H1 (cell line): Measurements from ENCODE around the gene MOB2. TPM values are rescaled to one million over a fixed set of nuclear protein-coding genes. Genes with fewer than 3 reads are reported as not detected.

Source experiments
- CTCF ChIA-PET: fragments of 300-600 bp; sonication (Branson Sonifier 250); formaldehyde crosslinking; loops from one replicate; lab custom pipeline; 2021; ENCODE audit not compliant: partially characterized antibody; lab: Charles Lee
- POLR2A ChIA-PET: fragments of 300-600 bp; sonication (Branson Sonifier 250); formaldehyde crosslinking; loops from one replicate; lab custom pipeline; 2021; ENCODE audit warnings: inconsistent platforms; ENCODE audit not compliant: partially characterized antibody; lab: Charles Lee
- DNase-seq, 2 experiments: peaks; one replicate each; pipeline versions ENCODE4 v3.0.0 to v3.0.0-alpha.2; 2010 to 2022; ENCODE audit warnings: low spot score in 2 of 2, low read depth in 1 of 2, mixed read lengths in 1 of 2
- FAIRE-seq: peaks from 2 replicates; lab custom pipeline; 2011; peaks lifted over from hg19 to GRCh38; lab: Jason Lieb, UNC
- H2AFZ ChIP-seq: 2 replicates; pipeline ENCODE4 v1.8.1; 2012; ENCODE audit warnings: low read length, inconsistent platforms
- H2AK5ac ChIP-seq: 2 replicates; pipeline ENCODE4 v1.6.1; 2013; ENCODE audit warnings: low read depth, low read length
- H2BK120ac ChIP-seq: replicated peaks from 2 replicates; pipeline ENCODE3; 2013; ENCODE audit warnings: low read depth, low read length, inconsistent platforms
- H2BK12ac ChIP-seq: 2 replicates; pipeline ENCODE4 v1.6.1; 2013; ENCODE audit warnings: low read depth, low read length
- H2BK15ac ChIP-seq: 2 replicates; pipeline ENCODE4 v1.6.1; 2013; ENCODE audit warnings: low read length
- H2BK20ac ChIP-seq: 2 replicates; pipeline ENCODE4 v1.6.1; 2013; ENCODE audit warnings: low read length
- H2BK5ac ChIP-seq: 2 replicates; pipeline ENCODE4 v1.6.1; 2013; ENCODE audit warnings: low read depth, low read length
- H3K14ac ChIP-seq: 2 replicates; pipeline ENCODE4 v1.6.1; 2013; ENCODE audit warnings: inconsistent platforms; ENCODE audit not compliant: insufficient read length
- H3K18ac ChIP-seq: 2 replicates; pipeline ENCODE4 v1.6.1; 2013; ENCODE audit warnings: low read length; ENCODE audit errors: extremely low read depth
- H3K23ac ChIP-seq: 2 replicates; pipeline ENCODE4 v1.6.1; 2013; ENCODE audit warnings: inconsistent platforms; ENCODE audit not compliant: insufficient read length
- H3K23me2 ChIP-seq: 2 replicates; pipeline ENCODE4 v1.6.1; 2013; ENCODE audit warnings: low read depth, low read length
- H3K27ac ChIP-seq: 2 replicates; pipeline ENCODE4 v1.6.1; 2011; ENCODE audit warnings: low read depth, low read length, inconsistent platforms
- H3K27me3 ChIP-seq, 4 experiments: replicated peaks in 1 of 4; 1 replicate in 1 of 4; 2 replicates in 3 of 4; pipeline versions ENCODE4 v1.6.1 to v1.8.1; 2011 to 2013; ENCODE audit warnings: low read length in 3 of 4, mild to moderate bottlenecking in 3 of 4, inconsistent platforms in 2 of 4, mixed read lengths in 2 of 4, moderate library complexity in 1 of 4; ENCODE audit not compliant: control insufficient read depth in 3 of 4, insufficient read depth in 3 of 4; ENCODE audit errors: extremely low read depth in 1 of 4
- H3K36me3 ChIP-seq, 4 experiments: 2 replicates each; pipeline versions ENCODE4 v1.6.1 to v1.8.1; 2011 to 2013; ENCODE audit warnings: mild to moderate bottlenecking in 4 of 4, low read length in 3 of 4, moderate library complexity in 2 of 4, control low read depth in 1 of 4, inconsistent platforms in 1 of 4; ENCODE audit not compliant: insufficient read depth in 4 of 4, control insufficient read depth in 2 of 4
- H3K4ac ChIP-seq: replicated peaks from 2 replicates; pipeline ENCODE3; 2013; ENCODE audit warnings: low read length, low read depth, mixed read lengths, inconsistent platforms; ENCODE audit not compliant: insufficient read length
- H3K4me1 ChIP-seq, 4 experiments: replicated peaks in 1 of 4; 1 replicate in 1 of 4; 2 replicates in 3 of 4; pipeline versions ENCODE4 v1.6.1 to v1.8.1; 2011 to 2013; ENCODE audit warnings: low read length in 3 of 4, inconsistent platforms in 2 of 4, mixed read lengths in 1 of 4; ENCODE audit not compliant: insufficient read depth in 4 of 4, control insufficient read depth in 3 of 4
- H3K4me2 ChIP-seq, 2 experiments: 2 replicates each; pipeline versions ENCODE4 v1.6.1 to v1.8.1; 2011 to 2013; ENCODE audit warnings: low read depth in 2 of 2, low read length in 2 of 2, control low read depth in 1 of 2, inconsistent platforms in 1 of 2, mild to moderate bottlenecking in 1 of 2; ENCODE audit not compliant: insufficient read depth in 1 of 2
- H3K4me3 ChIP-seq, 4 experiments: fragments of 200-600, 300-600 bp in 1 of 4; sonication (generic), shearing (Covaris generic), sonication (Bioruptor Twin) in 1 of 4; 2 replicates each; pipeline versions ENCODE4 v1.5.1 to v1.8.1; 2011 to 2016; ENCODE audit warnings: low read length in 4 of 4, low read depth in 3 of 4, control low read depth in 2 of 4, inconsistent platforms in 2 of 4, mild to moderate bottlenecking in 2 of 4, mixed read lengths in 1 of 4, moderate library complexity in 1 of 4; ENCODE audit not compliant: insufficient read depth in 2 of 4; ENCODE audit errors: extremely low read depth in 1 of 4
- H3K56ac ChIP-seq: replicated peaks from 2 replicates; pipeline ENCODE3; 2013; ENCODE audit warnings: low read depth, mild to moderate bottlenecking, mixed read lengths, low read length, inconsistent platforms; ENCODE audit not compliant: insufficient read length
- H3K79me1 ChIP-seq: 2 replicates; pipeline ENCODE4 v1.6.1; 2013; ENCODE audit warnings: low read depth, low read length, control low read depth
- H3K79me2 ChIP-seq, 2 experiments: 2 replicates each; pipeline versions ENCODE4 v1.6.1 to v1.8.1; 2012 to 2013; ENCODE audit warnings: low read length in 2 of 2, mild to moderate bottlenecking in 2 of 2, inconsistent platforms in 1 of 2; ENCODE audit not compliant: insufficient read depth in 2 of 2, control insufficient read depth in 1 of 2
- H3K9ac ChIP-seq, 4 experiments: replicated peaks in 1 of 4; 1 replicate in 1 of 4; 2 replicates in 3 of 4; pipeline versions ENCODE4 v1.6.1 to v1.8.1; 2011 to 2013; ENCODE audit warnings: low read depth in 3 of 4, low read length in 3 of 4, control low read depth in 2 of 4, mild to moderate bottlenecking in 2 of 4, moderate library complexity in 2 of 4, inconsistent platforms in 1 of 4; ENCODE audit errors: extremely low read depth in 1 of 4
- H3K9me3 ChIP-seq, 2 experiments: 2 replicates each; pipeline versions ENCODE4 v1.6.1 to v1.8.1; 2012 to 2013; ENCODE audit warnings: mild to moderate bottlenecking in 2 of 2, moderate library complexity in 2 of 2, control low read depth in 1 of 2, inconsistent platforms in 1 of 2, low read depth in 1 of 2, low read length in 1 of 2, mixed read lengths in 1 of 2; ENCODE audit not compliant: insufficient read depth in 2 of 2
- H4K20me1 ChIP-seq, 2 experiments: replicated peaks in 1 of 2; 2 replicates each; pipeline versions ENCODE3 to v1.8.1; 2011 to 2013; ENCODE audit warnings: inconsistent platforms in 2 of 2, low read length in 2 of 2, mild to moderate bottlenecking in 1 of 2; ENCODE audit not compliant: insufficient read depth in 2 of 2, control insufficient read depth in 1 of 2
- H4K5ac ChIP-seq: 2 replicates; pipeline ENCODE4 v1.6.1; 2013; ENCODE audit warnings: low read length, low read depth, mixed read lengths, inconsistent platforms; ENCODE audit not compliant: insufficient read length
- H4K8ac ChIP-seq: 2 replicates; pipeline ENCODE4 v1.8.0; 2013; ENCODE audit warnings: mild to moderate bottlenecking, moderate library complexity, low read length, inconsistent platforms; ENCODE audit not compliant: insufficient read depth; ENCODE audit errors: extremely low read depth
- H4K91ac ChIP-seq: replicated peaks from 2 replicates; pipeline ENCODE3; 2013; ENCODE audit warnings: low read length, mixed read lengths, inconsistent platforms; ENCODE audit not compliant: insufficient read length
- CHD2 ChIP-seq: IDR thresholded peaks from 2 replicates; pipeline ENCODE4 v1.6.1; 2012; ENCODE audit warnings: low read length, improper control_type of control experiment
- FOSL1 ChIP-seq: IDR thresholded peaks from 2 replicates; pipeline ENCODE4 v1.6.1; 2011; ENCODE audit warnings: mild to moderate bottlenecking, low read depth, low read length, moderate library complexity; ENCODE audit not compliant: insufficient read depth
- GABPA ChIP-seq: IDR thresholded peaks from 2 replicates; pipeline ENCODE4 v1.6.1; 2011; ENCODE audit warnings: mild to moderate bottlenecking, low read length, moderate library complexity, borderline replicate concordance; ENCODE audit not compliant: insufficient read depth
- JUN ChIP-seq: IDR thresholded peaks from 2 replicates; pipeline ENCODE4 v1.6.1; 2011; ENCODE audit warnings: low read depth, mild to moderate bottlenecking, improper control_type of control experiment, low read length
- KDM5A ChIP-seq: fragments of 200-600 bp; IDR thresholded peaks from 2 replicates; pipeline ENCODE4 v1.7.1; 2012; ENCODE audit warnings: mild to moderate bottlenecking, low read length, inconsistent platforms, mixed read lengths
- NRF1 ChIP-seq: IDR thresholded peaks from 2 replicates; pipeline ENCODE4 v1.6.1; 2011; ENCODE audit warnings: mild to moderate bottlenecking, low read depth, low read length, improper control_type of control experiment
- POLR2AphosphoS5 ChIP-seq: IDR thresholded peaks from 2 replicates; pipeline ENCODE4 v1.6.1; 2011; ENCODE audit warnings: low read depth, low read length
- RBBP5 ChIP-seq: IDR thresholded peaks from 2 replicates; pipeline ENCODE4 v1.7.1; 2012; ENCODE audit warnings: low read depth, mild to moderate bottlenecking, inconsistent platforms, low read length, moderate library complexity, borderline replicate concordance
- SIX5 ChIP-seq: IDR thresholded peaks from 2 replicates; pipeline ENCODE4 v1.6.1; 2011; ENCODE audit warnings: mild to moderate bottlenecking, low read depth, low read length
- SP2 ChIP-seq: IDR thresholded peaks from 2 replicates; pipeline ENCODE4 v1.6.1; 2012; ENCODE audit warnings: mild to moderate bottlenecking, low read length, inconsistent platforms
- SRF ChIP-seq: IDR thresholded peaks from 2 replicates; pipeline ENCODE4 v1.6.1; 2011; ENCODE audit warnings: mild to moderate bottlenecking, low read depth, low read length, moderate library complexity
- SUZ12 ChIP-seq: fragments of 200-600 bp; sonication (generic); IDR thresholded peaks from 2 replicates; pipeline ENCODE4 v1.6.1; 2012; ENCODE audit warnings: mild to moderate bottlenecking, inconsistent platforms, low read length, moderate library complexity, mixed read lengths
- TBP ChIP-seq: IDR thresholded peaks from 2 replicates; pipeline ENCODE4 v1.6.1; 2011; ENCODE audit warnings: low read depth, low read length, improper control_type of control experiment
- TCF12 ChIP-seq: IDR thresholded peaks from 2 replicates; pipeline ENCODE4 v1.6.1; 2011; ENCODE audit warnings: low read depth, mild to moderate bottlenecking, low read length
- ZNF274 ChIP-seq: IDR thresholded peaks from 2 replicates; pipeline ENCODE4 v1.7.0; 2012; ENCODE audit warnings: low read length, borderline replicate concordance; ENCODE audit errors: extremely low read depth
- WGBS, 2 experiments: shearing (Covaris generic) in 1 of 2; methylation state at CpG; one replicate each; pipeline versions ENCODE4 v1.1.6 to v1.1.7; 2013 to 2015; ENCODE audit warnings: low lambda C conversion rate in 2 of 2, mixed read lengths in 2 of 2, inconsistent platforms in 1 of 2, low coverage in 1 of 2, missing lambda C conversion rate in 1 of 2; ENCODE audit not compliant: insufficient replicate concordance in 2 of 2, insufficient coverage in 1 of 2, insufficient read length in 1 of 2; ENCODE audit errors: extremely low coverage in 1 of 2, missing lambda C conversion rate in 1 of 2; 5-methylcytosine and 5-hydroxymethylcytosine counted together
- polyA plus RNA-seq, 7 experiments: library from polyadenylated mRNA; depleted of rRNA in 3 of 7; stranded (reverse) in 5 of 7; unstranded in 2 of 7; fragments of >200 nt in 5 of 7; fragments of 200-250 nt in 2 of 7; gene quantifications; 1 replicate in 5 of 7; 2 replicates in 1 of 7; 4 replicates in 1 of 7; pipeline versions ENCODE4 v1.2.1 to v1.2.3, GENCODE V29; 2011 to 2013; ENCODE audit warnings: missing spikeins in 2 of 7, mixed read lengths in 2 of 7
- total RNA-seq: library from RNA; stranded (reverse); fragmentation: NEBNext Ultra II Directional; extraction: Animal tissue kit (Norgen Biotek cat#: 25700); gene quantifications from 2 replicates; pipeline ENCODE4 v1.2.1, GENCODE V29; 2021

MOB2 gene
- total and polyA plus RNA-seq, 2 of the 8 experiments (the other 6 are each of a cell fraction or from before 2014, with no cell fraction given): 18.6 to 28.2 TPM

DNA sequence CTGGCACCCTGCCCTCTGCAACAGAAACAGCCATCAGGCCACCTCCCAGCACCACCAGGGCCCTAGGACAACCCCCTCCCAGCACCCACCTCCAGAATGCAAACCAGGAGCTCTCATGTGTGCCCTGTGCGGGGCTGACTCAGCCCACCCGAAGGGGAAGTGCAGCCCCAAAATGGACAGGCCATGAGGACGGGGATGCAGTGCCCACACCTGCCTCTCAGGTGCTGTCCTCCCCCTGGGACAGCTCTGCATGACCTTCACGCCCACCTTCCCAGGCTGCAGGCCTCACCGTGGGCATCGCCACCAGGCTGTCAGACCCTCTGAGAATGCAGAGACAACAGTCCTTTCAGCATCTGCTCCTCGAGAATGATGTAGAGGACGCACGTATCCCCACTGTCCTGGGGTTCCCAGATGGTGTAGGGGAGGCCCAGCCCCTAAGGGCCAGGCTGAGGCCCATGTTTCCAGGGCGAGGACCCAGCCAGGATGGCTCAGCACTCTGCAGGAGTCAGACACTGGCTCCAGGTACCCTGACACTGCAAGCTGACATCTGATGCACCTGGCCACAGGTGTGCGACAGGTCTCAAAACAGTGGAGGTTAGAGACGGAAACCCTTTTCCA, 13.5 kb downstream of the MOB2 start:
- ChIA-PET POLR2A (interaction anchor here (1.3 kb wide), 1 partner anchor 9 kb away, joined by 4 read pairs; no protein-coding TSS in a partner anchor), CTCF (interaction anchor here (0.7 to 1.2 kb wide), 5 partner anchors 9 to 42 kb away, joined by 3 read pairs; partner anchors contain the start of gene MOB2)
- no peak overlapping the region for H3K23ac ChIP-seq
- H3K4ac ChIP-seq: no peak overlapping the region
- H2BK5ac ChIP-seq: no peak overlapping the region
- no peak overlapping the region for H3K27ac ChIP-seq
- no peaks in the 10 kb centered on the region; a peak in 1 of 7 replicates for H3K4me1 ChIP-seq
- H2AK5ac ChIP-seq: no peak overlapping the region
- no peaks in the 10 kb centered on the region for H3K27me3 ChIP-seq
- H2BK20ac ChIP-seq: no peak overlapping the region
- H2BK12ac ChIP-seq: no peak overlapping the region
- H3K4me2 ChIP-seq: no peak overlapping the region
- peaks cover 0 to 2% of the 10 kb centered on the region in 2 experiments for H4K20me1 ChIP-seq
- no peaks in the 10 kb centered on the region for H3K79me2 ChIP-seq
- H3K18ac ChIP-seq: no peak overlapping the region
- H4K5ac ChIP-seq: no peak overlapping the region
- H3K23me2 ChIP-seq: no peaks in the 10 kb centered on the region
- no peaks in the 10 kb centered on the region for H3K9me3 ChIP-seq
- H4K91ac ChIP-seq: no peak overlapping the region
- no peak overlapping the region for H4K8ac ChIP-seq
- no peak overlapping the region for H2AFZ ChIP-seq
- 89% methylated on average over 12 of the region's 12 CpGs; no CpG with 5 or more reads in 1 of the 2 experiments for WGBS, 2 experiments
- no peak overlapping the region for H3K56ac ChIP-seq
- FAIRE-seq (no peak), DNase-seq (no peak)
- no peak overlapping the region for H3K14ac ChIP-seq
- H2BK15ac ChIP-seq: no peak overlapping the region
- peaks cover 0 to 3% (median 0%) of the 10 kb centered on the region in 4 experiments; a peak in 1 of 8 replicates for H3K36me3 ChIP-seq
- H2BK120ac ChIP-seq: no peak overlapping the region
- no peak overlapping the region for H3K9ac ChIP-seq
- H3K79me1 ChIP-seq: no peaks in the 10 kb centered on the region
- H3K4me3 ChIP-seq: no peak overlapping the region
- TF ChIP-seq JUN: no peak
- TF ChIP-seq TBP: no peak
- TF ChIP-seq NRF1: no peak
- no peak for TF ChIP-seq POLR2AphosphoS5
- TF ChIP-seq SRF: no peak
- no peak for TF ChIP-seq KDM5A
- TF ChIP-seq FOSL1: no peak
- TF ChIP-seq RBBP5: no peak
- no peak for TF ChIP-seq ZNF274
- TF ChIP-seq SP2: no peak
- no peak for TF ChIP-seq CHD2
- no peak for TF ChIP-seq GABPA
- no peak for TF ChIP-seq TCF12
- TF ChIP-seq SIX5: no peak
- no peak for TF ChIP-seq SUZ12
